Stimulated activated CD8-positive, alpha-beta memory T cell treated with anti-CD3 and anti-CD28 coated beads, Interleukin-7, amount 100 ng/mL, for 48 hours (primary cell): ENCODE data around the gene BOLL.
A peak's percentile ranks its signal among the peaks of the same experiment; 100 is the strongest.
"Not testable (repeated sequence)": the region's sequence is repeated elsewhere in the genome, so short reads cannot be mapped to it uniquely, and the experiment has no call there.

ENCODE experiments used
- DNase-seq, 2 donors: peaks; one replicate each; pipeline ENCODE4 v3.0.0-alpha.2; 2020; ENCODE audit warnings: low read depth in 1 of 2; ENCODE audit errors: extremely low read depth in 1 of 2

BOLL gene

DNA sequence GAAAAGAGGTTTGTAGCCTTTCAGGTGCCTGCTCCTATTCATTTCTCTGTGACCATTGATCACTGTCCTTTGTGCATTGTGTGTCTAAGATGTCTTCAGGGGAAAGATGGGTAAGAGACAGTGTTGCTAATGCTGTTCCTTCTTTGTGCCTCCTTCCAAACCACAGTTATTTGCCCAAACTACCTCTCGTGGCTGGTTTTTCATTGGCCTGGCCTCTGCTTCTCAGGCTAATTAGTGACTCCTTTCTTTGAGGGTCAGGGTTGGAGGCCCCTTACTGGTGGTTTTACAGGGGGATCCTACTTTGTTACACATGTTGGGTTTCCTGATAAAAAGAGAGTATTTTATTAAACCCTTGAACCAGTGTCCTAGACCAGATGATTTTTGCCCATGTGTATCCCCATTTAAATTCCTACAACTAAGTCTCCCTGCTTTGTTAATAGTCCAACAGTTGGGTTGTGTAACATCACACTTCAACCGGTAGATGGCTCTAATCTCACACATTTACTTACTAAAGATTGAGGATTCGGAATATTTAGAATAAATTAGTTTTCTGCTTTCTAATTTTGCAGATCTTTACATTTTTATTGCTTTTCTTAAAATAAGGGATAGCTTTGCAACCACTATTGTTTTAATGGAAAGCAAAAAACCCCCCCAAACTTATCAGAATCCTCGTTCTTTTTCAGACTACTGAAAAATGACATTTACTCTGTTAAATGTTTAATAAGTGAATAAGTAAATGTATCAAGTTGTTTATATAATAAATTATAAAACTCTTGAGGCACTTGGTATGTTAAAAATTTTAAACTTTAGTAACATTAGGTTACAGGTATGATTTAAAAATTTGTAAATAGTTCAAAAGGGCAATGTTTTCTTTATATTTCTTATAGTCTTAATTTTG, 77.6 kb downstream of the BOLL start:
- no peak for DNase-seq

DNA sequence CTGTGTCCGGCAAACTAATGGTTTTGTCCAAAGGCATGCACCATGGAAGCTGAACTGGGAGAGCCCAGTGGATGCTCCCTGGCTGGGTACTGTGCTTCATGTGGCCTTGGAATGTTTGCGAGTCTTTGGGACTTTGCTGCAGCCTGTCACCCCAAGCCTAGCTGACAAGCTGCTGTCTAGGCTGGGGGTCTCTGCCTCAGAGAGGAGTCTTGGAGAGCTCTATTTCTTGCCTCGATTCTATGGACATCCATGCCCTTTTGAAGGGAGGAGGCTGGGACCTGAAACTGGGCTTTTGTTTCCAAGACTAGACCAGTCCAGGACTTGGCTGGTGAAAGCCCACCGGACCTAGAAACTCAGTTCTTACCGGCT, 78.3 kb downstream of the BOLL start:
- DNase-seq, result no peak

DNA sequence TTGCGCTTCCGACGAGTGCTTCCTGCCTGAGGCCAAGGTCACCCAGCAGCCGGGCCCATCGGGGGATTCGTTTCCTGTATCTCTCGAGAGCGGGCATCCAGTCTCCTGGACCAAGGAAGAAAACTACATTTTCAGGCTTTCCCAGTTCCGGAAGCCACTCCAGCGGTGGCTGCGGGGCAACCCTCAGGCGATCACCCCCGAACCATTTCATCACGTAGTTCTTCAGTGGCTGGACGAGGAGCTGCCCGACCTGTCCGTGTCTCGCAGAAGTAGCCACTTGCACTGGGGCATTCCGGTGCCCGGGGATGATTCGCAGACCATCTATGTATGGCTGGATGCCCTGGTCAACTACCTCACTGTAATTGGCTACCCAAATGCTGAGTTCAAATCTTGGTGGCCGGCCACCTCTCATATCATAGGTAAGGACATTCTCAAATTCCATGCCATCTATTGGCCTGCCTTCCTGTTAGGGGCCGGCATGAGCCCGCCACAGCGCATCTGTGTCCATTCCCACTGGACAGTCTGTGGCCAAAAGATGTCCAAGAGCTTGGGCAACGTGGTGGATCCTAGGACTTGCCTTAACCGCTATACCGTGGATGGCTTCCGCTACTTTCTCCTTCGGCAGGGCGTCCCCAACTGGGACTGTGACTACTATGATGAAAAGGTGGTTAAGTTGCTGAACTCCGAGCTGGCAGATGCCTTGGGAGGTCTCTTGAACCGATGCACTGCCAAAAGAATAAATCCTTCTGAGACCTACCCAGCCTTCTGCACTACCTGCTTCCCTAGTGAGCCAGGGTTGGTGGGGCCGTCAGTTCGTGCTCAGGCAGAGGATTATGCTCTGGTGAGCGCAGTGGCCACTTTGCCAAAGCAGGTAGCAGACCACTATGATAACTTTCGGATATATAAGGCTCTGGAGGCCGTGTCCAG, 78.9 kb downstream of the BOLL start:
- DNase-seq, result peak in 1 of 2 donors; percentile 20

DNA sequence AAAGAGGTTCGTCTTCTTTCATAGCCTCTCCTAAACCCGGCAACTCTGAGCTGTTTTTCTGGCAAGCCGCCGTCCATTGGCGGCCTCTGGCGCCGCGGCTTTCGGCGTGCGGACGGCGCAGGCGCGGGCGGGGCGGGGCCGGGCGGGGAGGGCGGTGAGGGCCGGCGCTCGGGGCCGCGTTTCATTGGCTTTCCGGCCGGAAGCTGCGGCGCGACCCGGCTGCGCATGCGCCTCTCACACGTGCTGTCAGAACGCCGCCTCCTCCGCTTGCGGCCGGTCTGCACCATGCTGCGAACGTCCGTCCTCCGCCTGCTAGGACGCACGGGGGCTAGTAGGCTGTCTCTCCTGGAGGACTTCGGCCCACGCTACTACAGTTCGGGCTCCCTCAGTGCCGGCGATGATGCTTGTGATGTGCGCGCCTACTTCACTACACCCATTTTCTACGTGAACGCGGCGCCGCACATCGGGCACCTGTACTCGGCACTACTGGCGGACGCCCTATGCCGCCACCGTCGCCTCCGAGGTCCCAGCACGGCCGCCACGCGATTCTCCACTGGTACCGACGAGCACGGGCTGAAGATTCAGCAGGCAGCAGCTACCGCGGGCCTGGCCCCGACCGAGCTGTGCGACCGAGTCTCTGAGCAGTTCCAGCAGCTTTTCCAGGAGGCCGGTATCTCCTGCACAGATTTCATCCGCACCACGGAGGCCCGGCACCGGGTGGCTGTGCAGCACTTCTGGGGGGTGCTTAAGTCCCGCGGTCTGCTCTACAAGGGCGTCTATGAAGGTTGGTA, 79.8 kb downstream of the BOLL start, which contains the start of gene MARS2:
MARS2 (plus strand) TSS at position 249 of the 791 bp plus-strand sequence; CDS start at position 286, 37 bp downstream.
- peak; percentile 84 to 87 for DNase-seq

DNA sequence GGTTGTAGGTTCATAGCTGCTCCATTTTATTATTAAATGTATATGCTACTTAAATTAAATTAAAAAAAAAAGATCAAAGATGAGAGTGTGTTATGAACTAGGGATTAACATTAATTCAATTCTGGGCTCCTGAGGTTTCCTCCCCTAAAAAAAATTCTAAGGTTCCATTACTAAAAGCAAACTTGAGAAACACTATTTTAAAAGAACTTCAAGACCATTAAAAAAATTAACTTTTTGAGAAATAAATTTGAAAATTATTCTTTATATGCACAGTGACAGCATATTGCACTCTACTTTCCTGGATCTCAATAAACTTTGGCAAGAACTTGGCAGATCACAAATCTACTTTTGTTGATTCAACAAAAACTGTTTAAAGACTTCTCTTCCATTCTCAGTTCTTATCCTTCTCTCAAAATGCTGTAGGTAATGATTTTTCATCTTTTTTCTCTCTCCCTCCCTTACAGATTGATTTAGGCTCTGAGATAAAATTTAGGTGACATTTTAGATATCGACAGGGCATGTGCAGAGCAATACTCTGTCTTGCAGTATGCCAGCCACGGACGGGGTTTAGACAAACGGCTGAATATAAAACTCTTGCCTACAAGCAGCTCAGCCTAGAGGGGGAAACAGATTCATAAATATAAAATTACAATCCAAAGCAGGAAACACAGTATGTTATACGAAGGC, 80.5 kb downstream of the BOLL start:
- DNase-seq, result no peak

DNA sequence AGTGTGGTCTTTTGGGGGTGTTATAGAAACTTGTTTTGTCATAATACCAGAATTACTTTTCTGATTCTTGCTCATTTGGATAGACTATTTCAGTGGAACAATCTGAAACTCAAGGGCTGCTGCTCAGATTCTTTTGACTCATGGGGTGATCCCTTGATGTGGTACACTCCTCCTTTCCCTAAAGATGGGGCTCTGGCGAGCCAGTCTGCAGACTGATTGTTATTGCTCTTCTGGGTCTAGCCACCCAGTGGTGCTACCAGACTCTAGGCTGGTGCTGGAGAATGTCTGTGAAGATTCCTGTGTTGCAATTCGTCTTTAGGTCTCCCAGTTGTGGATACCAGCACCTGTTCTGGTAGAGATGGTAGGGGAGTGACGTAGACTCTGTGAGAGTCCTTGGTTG, 84.2 kb downstream of the BOLL start:
- DNase-seq, result no peak

DNA sequence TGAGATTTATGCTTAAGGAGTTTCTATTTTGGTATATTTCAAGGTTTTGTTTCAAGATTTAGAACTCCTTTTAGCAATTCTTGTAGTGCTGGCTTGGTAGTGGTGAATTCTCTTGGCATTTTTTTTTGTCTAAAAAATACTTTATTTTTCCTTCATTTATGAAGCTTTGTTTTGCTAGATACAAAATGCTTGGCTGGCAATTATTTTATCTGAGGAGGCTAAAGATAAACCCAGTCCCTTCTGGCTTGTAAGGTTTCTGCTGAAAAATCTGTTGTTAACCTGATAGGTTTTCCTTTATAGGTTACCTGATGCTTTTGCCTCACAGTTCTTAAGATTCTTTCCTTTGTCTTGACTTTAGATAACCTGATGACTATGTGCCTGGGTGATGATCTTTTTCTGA, 85.4 kb downstream of the BOLL start:
- not testable (repeated sequence) for DNase-seq

DNA sequence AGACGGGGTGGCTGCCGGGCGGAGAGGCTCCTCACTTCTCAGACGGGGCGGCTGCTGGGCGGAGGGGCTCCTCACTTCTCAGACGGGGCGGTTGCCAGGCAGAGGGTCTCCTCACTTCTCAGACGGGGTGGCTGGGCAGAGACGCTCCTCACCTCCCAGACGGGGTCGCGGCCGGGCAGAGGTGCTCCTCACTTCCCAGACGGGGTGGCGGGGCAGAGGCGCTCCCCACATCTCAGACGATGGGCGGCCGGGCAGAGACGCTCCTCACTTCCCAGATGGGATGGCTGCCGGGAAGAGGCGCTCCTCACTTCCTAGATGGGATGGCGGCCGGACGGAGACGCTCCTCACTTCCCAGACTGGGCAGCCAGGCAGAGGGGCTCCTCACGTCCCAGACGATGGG, 88.5 kb downstream of the BOLL start:
- DNase-seq, result not testable (repeated sequence)

DNA sequence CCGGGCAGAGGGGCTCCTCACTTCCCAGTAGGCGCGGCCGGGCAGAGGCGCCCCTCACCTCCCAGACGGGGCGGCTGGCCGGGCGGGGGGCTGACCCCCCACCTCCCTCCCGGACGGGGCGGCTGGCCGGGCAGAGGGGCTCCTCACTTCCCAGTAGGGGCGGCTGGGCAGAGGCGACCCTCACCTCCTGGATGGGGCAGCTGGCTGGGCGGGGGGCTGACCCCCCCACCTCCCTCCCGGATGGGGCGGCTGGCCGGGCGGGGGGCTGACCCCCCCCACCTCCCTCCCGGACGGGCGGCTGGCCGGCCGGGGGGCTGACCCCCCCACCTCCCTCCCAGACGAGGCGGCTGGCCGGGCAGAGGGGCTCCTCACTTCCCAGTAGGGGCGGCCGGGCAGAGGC, 89.1 kb downstream of the BOLL start:
- DNase-seq, result not testable (repeated sequence)

DNA sequence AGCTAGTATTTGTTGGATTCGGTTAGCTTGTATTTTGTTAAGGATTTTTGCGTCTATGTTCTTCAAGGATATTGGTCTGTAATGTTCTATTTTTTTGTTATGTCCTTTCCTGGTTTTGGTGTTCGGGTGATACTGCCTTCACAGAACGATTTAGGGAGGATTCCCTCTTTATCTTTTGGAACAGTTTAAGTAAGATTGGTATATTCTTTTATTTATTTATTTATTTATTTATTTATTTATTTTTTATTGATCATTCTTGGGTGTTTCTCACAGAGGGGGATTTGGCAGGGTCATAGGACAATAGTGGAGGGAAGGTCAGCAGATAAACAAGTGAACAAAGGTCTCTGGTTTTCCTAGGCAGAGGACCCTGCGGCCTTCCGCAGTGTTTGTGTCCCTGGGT, 89.9 kb downstream of the BOLL start:
- DNase-seq, result not testable (repeated sequence)

DNA sequence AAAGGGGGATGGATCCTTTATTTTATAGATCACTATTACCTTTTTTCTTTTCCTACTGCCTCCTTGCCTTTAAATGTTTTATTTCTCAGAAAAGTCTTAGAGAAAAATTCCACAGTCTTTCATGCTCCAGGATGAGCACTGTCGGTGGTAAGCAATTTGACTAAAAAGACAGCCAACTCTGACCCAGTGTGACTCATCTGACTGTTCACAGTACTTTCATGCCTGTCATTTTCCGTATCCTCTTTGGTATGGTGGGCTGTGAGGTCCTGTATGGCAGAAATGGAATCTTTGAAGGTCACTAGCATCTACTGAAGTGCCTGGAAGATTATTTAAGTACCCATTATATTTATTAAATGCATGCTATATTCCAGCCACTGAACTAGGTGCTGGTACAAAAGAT, 107.6 kb downstream of the BOLL start:
- no peak for DNase-seq

DNA sequence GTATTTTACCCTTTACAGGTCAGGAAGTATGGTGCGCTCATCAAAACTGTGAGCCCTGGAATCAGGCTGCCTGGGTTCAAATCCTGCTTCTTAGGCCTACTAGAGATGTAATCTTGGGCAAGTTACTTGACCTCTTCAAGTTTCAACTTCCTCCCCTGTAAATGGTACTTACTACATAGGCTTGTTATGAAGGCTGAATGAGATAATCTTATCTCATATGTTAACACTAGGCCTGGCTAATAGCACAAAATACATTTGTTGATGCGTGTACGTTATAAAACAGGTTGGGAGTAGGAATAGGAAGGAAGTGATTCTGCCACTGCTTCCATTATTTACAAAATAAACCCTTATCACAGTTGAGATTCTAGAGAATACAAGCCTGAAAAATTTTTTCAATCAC, 108.1 kb downstream of the BOLL start:
- DNase-seq, result no peak
